Stomach (tissue), 9 donors: ENCODE data around the gene PDZK1IP1. TPM values are rescaled to one million over a fixed set of nuclear protein-coding genes. Genes with fewer than 3 reads are reported as not detected.

ENCODE experiments used
- DNase-seq, 2 donors: peaks; one replicate each; pipeline versions ENCODE4 v3.0.0 to v3.0.0-alpha.2; 2013 to 2019
- H3K27ac ChIP-seq, 5 donors: fragments of 200-600 bp in 4 of 5; sonication (generic) in 4 of 5; one replicate each; pipeline ENCODE4 v1.5.1; 2013 to 2019; ENCODE audit warnings: mild to moderate bottlenecking in 1 of 5, moderate library complexity in 1 of 5
- H3K27me3 ChIP-seq, 3 donors: fragments of 200-600 bp; sonication (generic); one replicate each; pipeline ENCODE4 v1.5.1; 2017 to 2019; ENCODE audit warnings: mixed run types in 1 of 3
- H3K36me3 ChIP-seq, 4 donors: fragments of 200-600 bp; sonication (generic); 1 replicate in 3 of 4; 2 replicates in 1 of 4; pipeline ENCODE4 v1.5.1; 2016 to 2019
- H3K4me1 ChIP-seq, 4 donors: fragments of 200-600 bp; sonication (generic); one replicate each; pipeline ENCODE4 v1.5.1; 2016 to 2019
- H3K4me3 ChIP-seq, 4 donors: fragments of 200-600 bp; sonication (generic) in 3 of 4; one replicate each; pipeline ENCODE4 v1.5.1; 2016 to 2019; ENCODE audit warnings: mild to moderate bottlenecking in 1 of 4
- H3K9me3 ChIP-seq, 4 donors: fragments of 200-600 bp; sonication (generic); one replicate each; pipeline ENCODE4 v1.5.1; 2016 to 2019
- EP300 ChIP-seq: sonication (generic); formaldehyde crosslinking; IDR thresholded peaks from one replicate; pipeline ENCODE4 v1.6.1; 2017; ENCODE audit warnings: antibody characterized with exemption
- POLR2A ChIP-seq, 4 donors: fragments of 450-650 bp; IDR thresholded peaks; one replicate each; pipeline ENCODE4 v1.6.1; 2016; ENCODE audit warnings: antibody characterized with exemption in 4 of 4, control low read depth in 2 of 4, mild to moderate bottlenecking in 1 of 4, moderate library complexity in 1 of 4
- POLR2AphosphoS5 ChIP-seq, 3 donors: sonication (generic); formaldehyde crosslinking; IDR thresholded peaks; one replicate each; pipeline ENCODE4 v1.6.1; 2016; ENCODE audit warnings: antibody characterized with exemption in 3 of 3
- WGBS, 5 donors: extraction: QIAGEN DNeasy Blood & Tissue Kit in 3 of 5; methylation state at CpG; one replicate each; pipeline versions ENCODE4 v1.1.5 to v1.1.7; 2013 to 2018; 5-methylcytosine and 5-hydroxymethylcytosine counted together
- intact Hi-C: fragments of 100-400 bp; cut with DNase I; formaldehyde crosslinking; loops from one replicate; pipeline ENCODE4 v1.15.1; 2023; ENCODE audit warnings: low total_unique reads
- polyA plus RNA-seq, 3 donors: library from polyadenylated mRNA; stranded (reverse); fragments of 200-250 nt; gene quantifications; one replicate each; pipeline ENCODE4 v1.2.3, GENCODE V29; 2013
- total RNA-seq, 5 donors: library from RNA; depleted of rRNA; stranded (reverse); fragments of >200 nt; gene quantifications; one replicate each; pipeline versions ENCODE4 v1.1.0 to v1.2.3, GENCODE V29; 2014 to 2016
- TF ChIP-seq, protein P1 (sequence below), 7 experiments: fragments of 450-650 bp in 4 of 7; fragments of 200-600 bp in 3 of 7; sonication (generic) in 3 of 7; IDR thresholded peaks; one replicate each; pipeline ENCODE4 v1.5.1; 2016 to 2019; ENCODE audit warnings: antibody characterized with exemption in 7 of 7, control low read depth in 2 of 7, mild to moderate bottlenecking in 1 of 7
- donor health status: healthy with polysubstance abuse.
- donor health status: Bipolar disorder and iron deficiency.
- donor health status: healthy.

The PDZK1IP1 gene
- total and polyA plus RNA-seq, 8 donors = 0.87 to 292 (median 130) TPM; not detected in 1

DNA sequence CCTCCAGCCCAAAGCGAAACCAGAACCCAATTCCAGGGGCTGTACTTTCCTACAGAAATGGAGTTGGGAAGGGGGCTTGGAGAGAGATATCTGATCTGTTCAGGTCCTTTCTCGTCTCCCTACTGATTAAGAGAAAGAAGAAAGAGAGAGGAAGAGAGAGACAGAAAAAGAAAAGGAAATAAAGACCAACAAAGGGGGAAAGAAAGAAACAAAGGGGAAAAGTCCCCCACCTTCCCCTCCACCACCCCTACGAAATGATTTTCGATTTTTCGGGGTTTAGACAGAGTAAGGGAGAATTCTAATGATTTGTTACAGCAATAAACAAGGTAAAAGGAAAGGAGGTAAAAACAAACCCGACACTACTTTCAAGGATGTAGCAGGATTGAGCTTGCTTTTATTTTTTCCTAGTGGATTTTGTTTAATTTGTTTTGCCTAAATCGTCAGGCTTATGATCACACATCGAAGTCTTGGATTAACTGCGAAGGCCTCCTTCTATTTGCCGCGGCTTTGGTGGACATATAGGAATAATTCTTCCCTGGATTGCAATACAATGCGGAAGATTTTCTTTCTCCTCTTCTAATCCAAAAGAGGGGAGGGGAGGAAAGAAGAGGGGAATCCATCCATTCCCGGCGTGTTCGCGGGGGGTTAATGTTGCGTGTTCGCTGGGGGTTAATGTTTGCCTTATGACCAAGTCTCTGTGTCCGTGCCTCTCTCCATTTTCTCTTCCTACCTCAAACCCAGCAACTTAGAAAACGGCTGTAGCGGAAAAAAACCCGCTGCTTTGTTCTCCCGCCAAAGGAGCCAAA, 40.3 kb upstream of the PDZK1IP1 start:
- WGBS, 5 donors = 13 to 18% (median 15%) methylated on average over 23 of the region's 23 CpGs
- Histone ChIP-seq H3K4me3 (peak overlapping the region; percentile 34 to 51 (median 38)), H3K27ac (peak overlapping the region in 4 of 5 donors; percentile 70 to 78 (median 76)), H3K36me3 (no peaks in the 10 kb centered on the region), H3K27me3 (peaks cover 44 to 100% (median 99%) of the 10 kb centered on the region in 3 donors), H3K4me1 (peaks cover 26 to 47% (median 39%) of the 10 kb centered on the region in 4 donors), H3K9me3 (no peaks in the 10 kb centered on the region)
- TF ChIP-seq EP300 = no peak
- no peak for TF ChIP-seq POLR2AphosphoS5 (IDR thresholded peaks at IDR 0.05)
- no peak for TF ChIP-seq POLR2A (IDR thresholded peaks at IDR 0.05)
- TF ChIP-seq, protein P1, sequence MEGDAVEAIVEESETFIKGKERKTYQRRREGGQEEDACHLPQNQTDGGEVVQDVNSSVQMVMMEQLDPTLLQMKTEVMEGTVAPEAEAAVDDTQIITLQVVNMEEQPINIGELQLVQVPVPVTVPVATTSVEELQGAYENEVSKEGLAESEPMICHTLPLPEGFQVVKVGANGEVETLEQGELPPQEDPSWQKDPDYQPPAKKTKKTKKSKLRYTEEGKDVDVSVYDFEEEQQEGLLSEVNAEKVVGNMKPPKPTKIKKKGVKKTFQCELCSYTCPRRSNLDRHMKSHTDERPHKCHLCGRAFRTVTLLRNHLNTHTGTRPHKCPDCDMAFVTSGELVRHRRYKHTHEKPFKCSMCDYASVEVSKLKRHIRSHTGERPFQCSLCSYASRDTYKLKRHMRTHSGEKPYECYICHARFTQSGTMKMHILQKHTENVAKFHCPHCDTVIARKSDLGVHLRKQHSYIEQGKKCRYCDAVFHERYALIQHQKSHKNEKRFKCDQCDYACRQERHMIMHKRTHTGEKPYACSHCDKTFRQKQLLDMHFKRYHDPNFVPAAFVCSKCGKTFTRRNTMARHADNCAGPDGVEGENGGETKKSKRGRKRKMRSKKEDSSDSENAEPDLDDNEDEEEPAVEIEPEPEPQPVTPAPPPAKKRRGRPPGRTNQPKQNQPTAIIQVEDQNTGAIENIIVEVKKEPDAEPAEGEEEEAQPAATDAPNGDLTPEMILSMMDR (IDR thresholded peaks at IDR 0.05) = no peak
- intact Hi-C loops = no loop called here
- DNase-seq = no peak

DNA sequence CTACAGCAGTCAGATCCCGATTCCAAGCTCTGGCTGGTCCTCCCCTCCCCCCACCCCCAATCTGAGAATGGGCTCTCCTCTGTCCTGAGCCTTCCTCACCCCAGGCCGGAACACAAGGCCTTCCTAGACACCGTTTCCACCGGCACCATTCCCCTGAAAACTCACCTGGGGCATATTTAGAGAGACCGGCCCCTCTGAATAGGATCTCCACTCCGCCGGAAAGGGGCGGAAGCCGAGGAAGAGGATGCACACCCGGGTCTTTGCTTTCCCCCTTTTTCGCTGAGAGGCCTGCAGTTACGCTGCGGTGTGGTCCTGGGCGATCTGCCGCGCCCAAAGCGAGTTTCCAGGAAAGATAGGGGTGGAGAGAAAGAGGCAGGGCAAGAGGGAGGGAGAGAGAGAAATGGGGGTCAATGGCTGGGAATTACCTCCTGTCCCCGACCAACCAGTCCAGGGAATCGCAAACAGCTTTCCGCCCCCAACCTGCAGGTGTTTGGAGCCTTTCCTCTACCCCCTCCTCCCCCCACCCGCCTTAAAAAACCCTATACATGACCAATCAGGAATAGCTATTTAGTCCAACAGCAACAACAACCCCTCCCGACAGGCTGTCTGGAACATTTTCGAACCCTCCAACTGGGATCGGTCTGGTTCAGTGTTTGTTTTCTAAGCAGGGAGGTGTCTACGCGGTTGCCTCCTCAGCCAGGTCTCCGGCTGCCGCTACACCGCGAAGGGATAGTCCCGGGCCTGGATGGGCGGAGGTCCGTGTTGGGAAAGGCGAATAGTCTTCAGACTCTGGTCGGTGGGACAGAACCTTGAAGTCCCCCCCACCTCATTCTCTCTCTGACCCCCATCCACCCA, 39.4 kb upstream of the PDZK1IP1 start:
- Histone ChIP-seq H3K4me3 (peak overlapping the region; percentile 16 to 51 (median 38)), H3K27me3 (peaks cover 51 to 100% (median 100%) of the 10 kb centered on the region in 3 donors), H3K27ac (peak overlapping the region; percentile 24 to 78 (median 75)), H3K4me1 (peaks cover 32 to 54% (median 46%) of the 10 kb centered on the region in 4 donors), H3K9me3 (no peaks in the 10 kb centered on the region), H3K36me3 (no peaks in the 10 kb centered on the region)
- WGBS, 5 donors = 12 to 25% (median 19%) methylated on average over 25 to 35 of the region's 35 CpGs
- intact Hi-C loops = no loop called here
- TF ChIP-seq POLR2A (IDR thresholded peaks at IDR 0.05) = peak in 1 of 4 donors; percentile 12
- no peak for TF ChIP-seq POLR2AphosphoS5 (IDR thresholded peaks at IDR 0.05)
- peak in 1 of 2 donors; percentile 28 for DNase-seq

DNA sequence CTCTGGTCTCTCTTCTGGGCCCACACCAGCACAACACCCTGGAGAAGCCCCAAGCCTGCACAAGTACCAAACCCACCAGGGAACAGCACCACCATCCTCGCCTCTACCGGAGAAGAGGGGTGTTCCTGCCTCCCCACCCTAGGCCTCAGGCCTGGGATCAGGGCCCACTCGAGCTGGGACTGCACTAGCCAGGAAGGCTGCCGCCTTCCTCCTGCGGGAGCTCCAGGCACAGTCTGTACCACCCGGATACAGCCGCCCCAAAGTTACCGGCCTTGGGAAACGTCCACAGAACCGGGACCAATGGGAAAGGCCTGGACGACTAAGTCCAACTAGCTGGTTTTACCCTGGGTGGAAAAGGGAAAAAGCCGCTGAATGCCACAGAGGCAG, 38.8 kb upstream of the PDZK1IP1 start:
- DNase-seq = no peak
- Histone ChIP-seq H3K4me3 (peak overlapping the region in 3 of 4 donors; percentile 0 to 16 (median 9)), H3K36me3 (no peaks in the 10 kb centered on the region), H3K9me3 (no peaks in the 10 kb centered on the region), H3K27me3 (peaks cover 51 to 100% (median 100%) of the 10 kb centered on the region in 3 donors), H3K27ac (peak overlapping the region in 4 of 5 donors; percentile 70 to 78 (median 76)), H3K4me1 (peaks cover 32 to 54% (median 46%) of the 10 kb centered on the region in 4 donors)
- TF ChIP-seq, protein P1 (IDR thresholded peaks at IDR 0.05) = no peak
- peak in 1 of 3 donors; percentile 49 for TF ChIP-seq POLR2AphosphoS5 (IDR thresholded peaks at IDR 0.05)
- no peak for TF ChIP-seq EP300
- no peak for TF ChIP-seq POLR2A (IDR thresholded peaks at IDR 0.05)
- intact Hi-C loops = no loop called here
- 40 to 59% (median 55%) methylated on average over 7 to 12 of the region's 12 CpGs for WGBS, 5 donors

- H3K4me3 ChIP-seq = peak overlapping the region in 1 of 4 donors; percentile 49
- H3K27me3 ChIP-seq = peaks cover 51 to 100% (median 97%) of the 10 kb centered on the region in 3 donors
- intact Hi-C loops = no loop called here
- H3K27ac ChIP-seq = no peak overlapping the region
- TF ChIP-seq POLR2A (IDR thresholded peaks at IDR 0.05) (no peak), POLR2AphosphoS5 (IDR thresholded peaks at IDR 0.05) (no peak), EP300 (no peak)
- TF ChIP-seq, protein P1 (IDR thresholded peaks at IDR 0.05) = no peak
- H3K4me1 ChIP-seq = peaks cover 32 to 54% (median 46%) of the 10 kb centered on the region in 4 donors
- H3K9me3 ChIP-seq = no peaks in the 10 kb centered on the region
- no peaks in the 10 kb centered on the region for H3K36me3 ChIP-seq
- no peak for DNase-seq
- WGBS, 5 donors = 46 to 61% (median 57%) methylated on average over 7 of the region's 7 CpGs
Measured at GRCh38 chr1:47227341-47228232, 37.8 kb upstream of the PDZK1IP1 start.
